Activated CD4-positive, alpha-beta memory T cell treated with anti-CD3 and anti-CD28 coated beads for 36 hours (primary cell): ENCODE results near the gene PPIP5K1. TPM values are rescaled to one million over a fixed set of nuclear protein-coding genes. Genes with fewer than 3 reads are reported as not detected.
"Not testable (repeated sequence)": the region's sequence is repeated elsewhere in the genome, so short reads cannot be mapped to it uniquely, and the experiment has no call there.

ENCODE experiments used
- CTCF ChIA-PET: fragments of 350-600 bp; sonication (Branson Sonifier 250); formaldehyde crosslinking; loops from one replicate; lab custom pipeline; 2021; ENCODE audit warnings: antibody characterized with exemption, inconsistent platforms; lab: Charles Lee
- POLR2A ChIA-PET: fragments of 350-600 bp; sonication (Branson Sonifier 250); formaldehyde crosslinking; loops from one replicate; lab custom pipeline; 2021; ENCODE audit warnings: antibody characterized with exemption; lab: Charles Lee
- DNase-seq: peaks from one replicate; pipeline ENCODE4 v3.0.0-alpha.2; 2020
- H3K27ac Mint-ChIP-seq: one replicate; pipeline ENCODE4 v1.8.0; 2021; ENCODE audit warnings: mixed read lengths
- H3K27me3 Mint-ChIP-seq: one replicate; pipeline ENCODE4 v1.8.0; 2021; ENCODE audit warnings: mixed read lengths
- H3K36me3 Mint-ChIP-seq: one replicate; pipeline ENCODE4 v1.8.0; 2021; ENCODE audit warnings: mixed read lengths
- H3K4me1 Mint-ChIP-seq: one replicate; pipeline ENCODE4 v1.8.0; 2021; ENCODE audit warnings: low read depth, mixed read lengths
- H3K4me3 Mint-ChIP-seq: one replicate; pipeline ENCODE4 v1.8.0; 2021; ENCODE audit warnings: mild to moderate bottlenecking, mixed read lengths
- H3K9me3 Mint-ChIP-seq: one replicate; pipeline ENCODE4 v1.8.0; 2021; ENCODE audit warnings: mixed read lengths
- intact Hi-C: fragments of 100-400 bp; cut with micrococcal nuclease; formaldehyde crosslinking; loops from one replicate; pipeline ENCODE4 v1.15.1; 2023
- total RNA-seq, 2 experiments: library from RNA; stranded (reverse); gene quantifications; one replicate each; pipeline ENCODE4 v1.2.3, GENCODE V29; 2021

PPIP5K1 gene
- total RNA-seq: 10 to 100 TPM; 38.6 to 44.2 TPM

DNA sequence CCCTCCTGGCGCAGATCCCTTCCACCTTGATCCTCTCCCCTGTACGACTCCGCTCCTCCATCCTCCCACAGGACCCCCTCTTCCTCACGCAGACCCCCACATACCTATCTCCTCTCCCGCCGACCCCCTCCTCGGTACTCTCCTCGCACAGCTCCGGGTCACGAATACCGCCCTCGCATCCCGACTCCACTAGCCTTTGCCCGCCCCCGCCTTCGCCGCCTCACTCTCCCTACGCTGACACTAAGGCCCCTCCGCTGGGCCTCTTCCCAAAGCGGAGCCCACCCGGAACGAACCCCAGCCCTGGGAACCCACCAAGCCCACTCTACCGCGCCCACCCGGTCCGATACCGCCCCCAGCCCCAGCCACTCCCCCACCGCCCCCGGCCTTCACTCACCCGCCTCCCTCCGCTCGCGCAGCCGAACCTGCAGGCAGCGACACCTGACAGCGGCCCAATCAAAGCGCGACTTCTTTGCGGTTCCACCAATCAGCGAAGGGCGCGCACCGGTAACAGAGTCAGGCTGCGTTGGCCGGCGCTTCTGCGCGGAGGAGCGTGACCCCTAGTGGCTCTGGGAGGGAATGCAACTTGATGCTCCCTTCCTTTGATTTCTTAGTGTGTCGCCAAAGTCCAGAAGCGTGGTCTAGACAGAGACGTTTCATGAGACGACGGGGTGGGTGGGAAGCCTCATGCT, at the start of gene PPIP5K1:
PPIP5K1 (minus strand) TSS at position 431 of the 689 bp plus-strand sequence. CDS start 5,704 bp downstream, outside the sequence.
- H3K27me3 Mint-ChIP-seq, CTCF ChIA-PET, POLR2A ChIA-PET: not testable (repeated sequence)

DNA sequence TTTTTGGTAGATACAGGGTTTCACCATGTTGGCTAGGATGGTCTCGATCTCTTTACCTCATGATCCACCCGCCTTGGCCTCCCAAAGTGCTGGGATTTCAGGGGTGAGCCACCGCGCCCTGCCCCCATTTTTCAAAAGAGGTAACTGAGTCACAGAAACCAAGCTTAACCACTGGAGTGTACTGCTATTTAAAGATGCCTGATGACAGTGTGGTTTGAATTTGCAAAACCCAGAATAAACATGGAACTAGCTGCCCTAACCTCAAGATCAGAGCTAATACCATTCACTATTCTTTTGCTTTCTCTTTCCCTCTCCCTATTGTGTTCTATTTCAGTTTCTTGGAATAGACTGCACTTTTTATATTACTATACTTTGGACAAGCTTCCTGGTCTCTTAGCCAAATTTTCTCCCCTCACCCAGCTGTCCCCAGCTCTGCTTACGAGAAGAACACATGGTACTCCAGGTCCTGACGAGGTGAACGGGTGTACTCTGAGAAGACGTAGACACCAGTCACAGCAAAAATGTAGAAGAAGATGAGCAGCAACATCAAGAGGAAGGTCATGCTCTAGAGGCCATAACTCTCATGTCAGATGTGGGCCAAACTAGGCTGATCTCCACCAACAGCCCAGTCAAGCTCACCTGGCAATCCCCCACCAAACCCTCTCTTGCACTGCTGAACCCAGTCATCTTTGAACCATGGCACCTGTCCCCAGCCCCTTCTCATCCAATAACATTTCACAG, 48.6 kb upstream of the PPIP5K1 start:
- H3K4me3 Mint-ChIP-seq, H3K27me3 Mint-ChIP-seq, H3K4me1 Mint-ChIP-seq, DNase-seq, intact Hi-C loops, H3K9me3 Mint-ChIP-seq, H3K27ac Mint-ChIP-seq, CTCF ChIA-PET, H3K36me3 Mint-ChIP-seq, POLR2A ChIA-PET: not testable (repeated sequence)

More for the DNA sequence above, at the start of gene PPIP5K1:
- intact Hi-C loops, H3K36me3 Mint-ChIP-seq, H3K4me1 Mint-ChIP-seq, H3K4me3 Mint-ChIP-seq, DNase-seq, H3K9me3 Mint-ChIP-seq, H3K27ac Mint-ChIP-seq: not testable (repeated sequence)

DNA sequence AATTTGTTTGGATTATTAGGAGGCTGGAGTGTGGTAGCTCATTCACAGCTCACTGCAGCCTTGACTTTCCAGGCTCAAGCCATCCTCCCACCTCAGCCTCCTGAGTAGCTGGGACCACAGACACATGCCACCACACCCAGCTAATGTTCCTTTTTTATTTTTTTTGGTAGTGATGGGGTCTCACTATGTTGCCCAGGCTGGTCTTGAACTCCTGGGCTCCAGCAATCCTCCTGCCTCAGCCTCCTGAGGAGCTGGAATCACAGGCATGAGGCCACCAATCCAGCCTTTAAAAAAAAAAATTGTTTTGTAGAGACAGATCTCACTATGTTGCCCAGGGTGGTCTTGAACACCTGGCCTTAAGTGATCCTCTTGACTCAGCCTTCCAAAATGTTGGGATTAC, 36.9 kb upstream of the PPIP5K1 start:
- CTCF ChIA-PET, H3K27me3 Mint-ChIP-seq, H3K27ac Mint-ChIP-seq, H3K4me1 Mint-ChIP-seq, H3K9me3 Mint-ChIP-seq, H3K36me3 Mint-ChIP-seq, POLR2A ChIA-PET, DNase-seq, H3K4me3 Mint-ChIP-seq, intact Hi-C loops: not testable (repeated sequence)

DNA sequence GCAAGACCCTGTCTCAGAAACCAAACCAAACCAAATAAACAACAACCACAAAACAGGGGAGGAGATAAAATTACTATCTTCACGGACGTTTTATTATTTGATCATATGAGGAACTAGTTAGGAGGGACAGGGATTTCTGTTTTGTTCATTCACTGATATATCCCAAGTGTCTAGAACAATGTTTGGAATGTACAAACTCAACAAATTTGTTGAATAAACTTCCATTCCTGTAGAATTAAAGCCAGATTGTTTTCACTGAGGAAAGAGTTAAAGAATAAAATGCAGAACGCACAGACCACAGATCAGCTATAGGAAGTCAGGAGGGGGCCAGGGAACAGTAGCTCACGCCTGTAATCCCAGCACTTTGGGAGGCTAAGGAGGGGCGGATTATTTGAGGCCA, 35.1 kb upstream of the PPIP5K1 start:
- Mint-ChIP-seq H3K9me3 (no peaks in the 10 kb centered on the region), H3K4me1 (no peaks in the 10 kb centered on the region), H3K36me3 (no peaks in the 10 kb centered on the region), H3K27me3 (peaks cover 5% of the 10 kb centered on the region), H3K27ac (no peak overlapping the region), H3K4me3 (no peak overlapping the region)
- ChIA-PET POLR2A (no interaction called here), CTCF (no interaction called here)
- intact Hi-C loops: no loop called here
- no peak for DNase-seq

DNA sequence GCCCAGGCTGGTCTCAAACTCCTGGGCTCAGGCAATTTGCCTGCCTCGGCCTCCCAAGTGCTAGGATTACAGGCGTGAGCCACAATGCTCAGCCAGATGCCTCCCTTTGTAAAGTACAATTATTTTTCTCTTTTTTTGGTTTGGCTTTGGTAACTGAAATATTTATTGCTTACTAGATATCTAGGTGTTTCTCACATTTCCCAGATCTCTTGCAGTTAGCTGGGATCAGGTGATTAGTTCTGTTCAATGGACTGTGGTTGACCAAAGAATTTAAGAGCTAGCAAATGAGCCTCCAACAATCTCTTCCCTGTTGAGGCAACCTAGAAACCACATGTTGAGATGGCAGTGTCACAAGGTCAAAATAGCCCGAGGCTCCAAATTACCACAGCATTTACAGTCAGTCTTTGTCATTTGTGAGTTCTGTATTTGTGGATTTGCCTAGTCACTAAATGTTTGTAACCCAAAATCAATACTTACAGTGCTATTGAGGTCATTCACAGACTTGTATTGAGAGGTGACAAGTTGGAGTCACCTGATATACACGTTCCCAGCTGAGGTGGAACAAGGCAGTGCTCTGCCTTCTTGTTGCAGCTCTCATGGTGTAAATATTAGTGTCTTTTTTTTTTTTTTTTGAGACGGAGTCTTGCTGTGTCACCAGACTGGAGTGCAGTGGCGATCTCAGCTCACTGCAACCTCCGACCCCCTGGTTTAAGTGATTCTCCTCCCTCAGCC, 32.2 kb upstream of the PPIP5K1 start:
- CTCF ChIA-PET, H3K27ac Mint-ChIP-seq, DNase-seq, H3K36me3 Mint-ChIP-seq, H3K9me3 Mint-ChIP-seq, POLR2A ChIA-PET, H3K4me3 Mint-ChIP-seq, H3K4me1 Mint-ChIP-seq, intact Hi-C loops: not testable (repeated sequence)
- H3K27me3 Mint-ChIP-seq: peaks cover 12% of the 10 kb centered on the region

DNA sequence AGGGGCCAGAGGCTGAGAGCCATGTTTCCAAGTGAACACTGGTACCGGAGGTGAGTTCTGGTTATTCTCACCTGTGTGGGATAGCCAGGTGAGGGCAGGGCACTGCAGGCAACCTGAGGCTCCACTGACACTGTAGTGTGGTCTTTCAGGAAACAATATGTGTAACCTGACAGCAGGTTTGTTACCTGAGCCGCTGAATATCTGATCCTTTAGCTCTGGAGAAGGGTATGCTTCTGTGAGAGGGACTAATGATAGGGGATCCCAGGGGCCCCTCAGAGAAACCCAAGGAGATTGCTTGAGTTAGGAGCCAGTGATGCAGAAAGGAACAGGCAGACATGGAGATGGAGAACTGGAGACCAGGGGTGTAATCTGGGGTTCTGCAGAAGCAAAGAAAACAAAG, 28.7 kb upstream of the PPIP5K1 start, which contains the start of gene STRC:
STRC (minus strand) TSS at position 101 of the 400 bp plus-strand sequence; CDS start at position 23, 78 bp downstream.
- POLR2A ChIA-PET, H3K36me3 Mint-ChIP-seq, DNase-seq, H3K4me3 Mint-ChIP-seq, H3K9me3 Mint-ChIP-seq, H3K4me1 Mint-ChIP-seq, H3K27ac Mint-ChIP-seq, intact Hi-C loops, CTCF ChIA-PET: not testable (repeated sequence)
- peaks cover 11% of the 10 kb centered on the region for H3K27me3 Mint-ChIP-seq

DNA sequence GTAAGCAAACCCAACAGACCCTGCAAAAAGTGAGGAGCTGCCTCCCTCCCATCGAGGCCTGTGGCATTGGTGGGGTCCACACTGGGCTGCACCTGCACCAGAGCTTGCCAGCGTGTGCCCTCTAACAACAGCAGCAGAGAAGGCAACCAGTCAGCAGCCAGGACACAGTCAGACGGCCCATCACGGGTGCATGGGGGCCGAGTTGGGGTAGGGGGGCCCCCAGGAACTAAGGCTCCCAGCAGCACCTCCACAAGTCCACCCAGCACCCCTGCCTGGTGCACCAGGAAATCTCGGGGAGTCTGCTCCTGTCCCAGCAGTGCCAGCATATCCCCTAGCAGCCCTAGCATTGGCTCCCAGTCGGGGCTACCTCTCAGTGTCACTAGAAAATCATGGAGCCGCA, 27.7 kb upstream of the PPIP5K1 start:
- intact Hi-C loops, CTCF ChIA-PET, H3K9me3 Mint-ChIP-seq, DNase-seq, POLR2A ChIA-PET, H3K4me1 Mint-ChIP-seq, H3K27me3 Mint-ChIP-seq, H3K4me3 Mint-ChIP-seq, H3K27ac Mint-ChIP-seq, H3K36me3 Mint-ChIP-seq: not testable (repeated sequence)

DNA sequence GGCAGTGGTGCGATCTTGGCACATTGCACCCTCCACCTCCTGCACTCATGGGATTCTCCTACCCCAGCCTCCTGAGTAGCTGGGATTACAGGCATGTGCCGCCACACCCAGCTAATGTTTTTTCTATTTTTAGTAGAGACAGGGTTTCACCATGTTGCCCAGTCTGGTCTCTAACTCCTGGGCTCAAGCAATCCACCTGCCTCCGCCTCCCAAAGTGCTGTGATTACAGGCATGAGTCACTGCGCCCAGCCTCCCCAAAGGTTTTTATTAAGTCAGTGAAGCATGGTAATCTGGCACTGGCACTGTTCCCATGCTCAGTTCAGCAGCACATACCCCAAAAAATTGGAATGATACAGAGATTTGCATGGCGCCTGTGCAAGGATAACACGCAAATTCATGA, 12.2 kb upstream of the PPIP5K1 start:
- CTCF ChIA-PET: interaction anchor here (1.0 kb wide), 1 partner anchor 161 kb away, joined by 3 read pairs; no protein-coding TSS in a partner anchor
- POLR2A ChIA-PET, H3K27ac Mint-ChIP-seq, H3K36me3 Mint-ChIP-seq, H3K4me1 Mint-ChIP-seq, intact Hi-C loops, DNase-seq, H3K9me3 Mint-ChIP-seq, H3K4me3 Mint-ChIP-seq: not testable (repeated sequence)
- peaks cover 20% of the 10 kb centered on the region for H3K27me3 Mint-ChIP-seq

DNA sequence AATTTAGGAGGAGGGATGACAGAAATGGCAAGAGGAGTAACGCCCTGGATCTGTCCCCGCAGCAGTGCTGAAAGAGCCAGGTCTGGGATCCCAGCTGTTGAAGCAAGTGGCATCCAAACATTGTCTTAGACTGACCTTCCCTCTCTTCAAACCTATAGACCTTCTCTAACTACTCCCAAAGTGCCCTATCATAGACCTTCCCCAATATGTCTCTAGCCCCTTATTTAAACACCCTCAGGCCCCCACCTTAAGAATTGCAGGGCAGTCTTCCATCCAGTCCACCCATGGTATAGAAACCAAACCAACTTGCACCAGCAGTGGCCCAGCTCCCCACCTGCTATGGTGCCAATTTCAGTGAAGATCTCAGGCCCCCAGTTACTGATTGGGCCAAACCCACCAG, 10.2 kb upstream of the PPIP5K1 start:
- H3K9me3 Mint-ChIP-seq, POLR2A ChIA-PET, intact Hi-C loops, DNase-seq, H3K4me3 Mint-ChIP-seq, H3K27ac Mint-ChIP-seq, CTCF ChIA-PET, H3K4me1 Mint-ChIP-seq, H3K36me3 Mint-ChIP-seq: not testable (repeated sequence)
- peaks cover 24% of the 10 kb centered on the region for H3K27me3 Mint-ChIP-seq

DNA sequence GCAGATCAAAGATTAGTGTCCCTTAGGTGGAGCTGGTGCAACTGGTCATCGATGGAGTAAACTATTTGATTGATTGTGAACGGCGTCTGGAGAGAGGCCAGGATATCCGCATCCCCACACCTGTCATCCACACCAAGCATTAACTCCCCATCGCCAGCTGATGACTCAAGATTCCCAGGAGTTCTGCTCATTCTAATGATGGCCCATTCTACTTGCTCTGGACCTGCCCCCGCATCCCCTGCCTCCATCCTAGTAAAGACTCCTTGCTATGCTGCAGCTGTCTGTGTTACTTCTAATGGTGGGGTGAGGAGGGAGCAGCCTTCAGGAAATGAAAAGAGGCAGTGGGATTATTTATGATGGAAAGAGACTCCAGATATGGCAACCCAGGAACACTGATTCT, 9.1 kb upstream of the PPIP5K1 start:
- CTCF ChIA-PET: not testable (repeated sequence)

DNA sequence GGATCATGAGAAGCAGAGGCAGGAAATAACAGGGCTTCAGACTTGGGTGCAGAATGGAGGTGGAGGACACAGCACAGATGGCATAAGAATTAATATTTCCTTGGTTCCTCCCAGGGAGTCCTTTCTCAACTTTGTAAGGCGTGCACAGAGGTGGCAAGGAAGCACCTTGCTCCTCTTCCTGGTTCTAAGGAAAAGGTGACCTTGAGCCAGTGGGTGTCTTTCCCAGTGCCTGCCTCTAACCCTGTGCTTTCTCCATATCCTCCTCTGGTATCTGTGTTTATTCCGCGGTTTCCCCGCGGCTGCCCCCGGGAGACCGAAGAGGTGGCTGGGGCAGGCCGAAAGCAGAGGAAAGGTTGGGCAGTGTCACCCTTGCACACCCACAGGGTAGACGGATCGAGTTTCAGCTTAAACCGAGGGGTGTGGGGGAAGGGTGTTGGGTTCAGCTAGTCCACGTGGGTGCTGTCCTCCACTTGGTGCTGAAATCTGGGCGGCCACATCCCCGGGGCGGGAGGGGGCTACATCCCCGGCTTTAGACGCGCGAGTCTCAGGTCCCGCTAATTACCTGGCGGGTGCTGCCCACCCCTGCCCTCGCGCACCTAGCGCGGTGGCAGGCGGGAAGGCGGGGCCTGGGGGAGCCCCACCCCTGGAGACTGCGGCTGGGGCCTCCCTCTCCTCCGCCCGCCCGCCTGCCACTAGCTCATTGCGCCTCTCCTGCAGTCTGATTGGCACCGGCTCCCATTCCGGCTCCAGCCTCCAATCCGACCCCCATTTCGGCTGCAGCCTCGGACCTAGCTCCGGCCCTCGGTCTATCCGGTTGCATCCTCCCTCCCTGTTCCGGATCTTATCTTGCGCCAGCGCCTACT, 3.6 kb upstream of the PPIP5K1 start, which contains the start of gene CKMT1B:
CKMT1B (plus strand) TSS at position 700 of the 863 bp plus-strand sequence. CDS start 192 bp downstream, outside the sequence.
- H3K4me1 Mint-ChIP-seq, DNase-seq, POLR2A ChIA-PET, intact Hi-C loops, H3K27ac Mint-ChIP-seq, H3K9me3 Mint-ChIP-seq, CTCF ChIA-PET, H3K36me3 Mint-ChIP-seq, H3K4me3 Mint-ChIP-seq: not testable (repeated sequence)
- H3K27me3 Mint-ChIP-seq: peaks cover 11% of the 10 kb centered on the region

More for the DNA sequence above, 9.1 kb upstream of the PPIP5K1 start:
- H3K27ac Mint-ChIP-seq, H3K4me1 Mint-ChIP-seq, DNase-seq, H3K9me3 Mint-ChIP-seq, intact Hi-C loops, H3K4me3 Mint-ChIP-seq, POLR2A ChIA-PET, H3K36me3 Mint-ChIP-seq: not testable (repeated sequence)
- H3K27me3 Mint-ChIP-seq: peaks cover 22% of the 10 kb centered on the region
